ENCODE data around the gene VTI1A. TPM values are rescaled to one million over a fixed set of nuclear protein-coding genes. Genes with fewer than 3 reads are reported as not detected.

The VTI1A gene
- total RNA-seq, 2 donors from 2014 or later, result 34.1 to 38.6 TPM

GRCh38 chr10:112614072-112614471, 167.1 kb downstream of the VTI1A start:
- Histone ChIP-seq H3K4me1 (no peaks in the 10 kb centered on the region), H3K9ac (ENCODE audit: low read depth in 2 of 2, low read length in 2 of 2) (no peak overlapping the region), H3K27me3 (no peaks in the 10 kb centered on the region), H3K27ac (no peak overlapping the region), H3K9me3 (no peaks in the 10 kb centered on the region), H3K36me3 (no peaks in the 10 kb centered on the region), H3K4me3 (no peak overlapping the region)
- TF ChIP-seq CTCF (IDR thresholded peaks at IDR 0.05), result no peak
- no peak for DNase-seq
- intact Hi-C loops (cut with DNase I), result no loop called here

- H3K36me3 ChIP-seq, result no peaks in the 10 kb centered on the region
- H3K27ac ChIP-seq, result no peak overlapping the region
- no peak for TF ChIP-seq CTCF (IDR thresholded peaks at IDR 0.05)
- H3K4me1 ChIP-seq, result no peaks in the 10 kb centered on the region
- intact Hi-C loops (cut with DNase I), result no loop called here
- DNase-seq, result no peak
- no peaks in the 10 kb centered on the region for H3K27me3 ChIP-seq
- H3K4me3 ChIP-seq, result no peak overlapping the region
- H3K9ac ChIP-seq (ENCODE audit: low read depth in 2 of 2, low read length in 2 of 2), result no peak overlapping the region
- no peaks in the 10 kb centered on the region for H3K9me3 ChIP-seq
These were observed 167.6 kb downstream of the VTI1A start for GRCh38 chr10:112614586-112614985.

GRCh38 chr10:112615269-112615668, 168.3 kb downstream of the VTI1A start:
- DNase-seq, result no peak
- Histone ChIP-seq H3K9ac (ENCODE audit: low read depth in 2 of 2, low read length in 2 of 2) (no peak overlapping the region), H3K27me3 (no peaks in the 10 kb centered on the region), H3K36me3 (no peaks in the 10 kb centered on the region), H3K27ac (no peak overlapping the region), H3K9me3 (no peaks in the 10 kb centered on the region), H3K4me3 (no peak overlapping the region), H3K4me1 (no peaks in the 10 kb centered on the region)
- intact Hi-C loops (cut with DNase I), result no loop called here
- no peak for TF ChIP-seq CTCF (IDR thresholded peaks at IDR 0.05)

GRCh38 chr10:112616647-112617046, 169.6 kb downstream of the VTI1A start:
- Histone ChIP-seq H3K9ac (ENCODE audit: low read depth in 2 of 2, low read length in 2 of 2) (no peak overlapping the region), H3K36me3 (no peaks in the 10 kb centered on the region), H3K27me3 (no peaks in the 10 kb centered on the region), H3K4me3 (no peak overlapping the region), H3K27ac (no peak overlapping the region), H3K4me1 (no peaks in the 10 kb centered on the region), H3K9me3 (no peaks in the 10 kb centered on the region)
- no peak for DNase-seq
- intact Hi-C loops (cut with DNase I), result no loop called here
- no peak for TF ChIP-seq CTCF (IDR thresholded peaks at IDR 0.05)

GRCh38 chr10:112618814-112619213, 171.8 kb downstream of the VTI1A start:
- no peaks in the 10 kb centered on the region for H3K9me3 ChIP-seq

More at GRCh38 chr10:112618814-112619213, 171.8 kb downstream of the VTI1A start:
- Histone ChIP-seq H3K9ac (ENCODE audit: low read depth in 2 of 2, low read length in 2 of 2) (no peak overlapping the region), H3K4me1 (no peaks in the 10 kb centered on the region), H3K27ac (no peak overlapping the region), H3K27me3 (no peaks in the 10 kb centered on the region), H3K36me3 (no peaks in the 10 kb centered on the region), H3K4me3 (no peak overlapping the region)
- intact Hi-C loops (cut with DNase I), result no loop called here
- no peak for DNase-seq
- TF ChIP-seq CTCF (IDR thresholded peaks at IDR 0.05), result no peak
